ENCODE data around the gene SLC9A9.

SLC9A9 gene

DNA sequence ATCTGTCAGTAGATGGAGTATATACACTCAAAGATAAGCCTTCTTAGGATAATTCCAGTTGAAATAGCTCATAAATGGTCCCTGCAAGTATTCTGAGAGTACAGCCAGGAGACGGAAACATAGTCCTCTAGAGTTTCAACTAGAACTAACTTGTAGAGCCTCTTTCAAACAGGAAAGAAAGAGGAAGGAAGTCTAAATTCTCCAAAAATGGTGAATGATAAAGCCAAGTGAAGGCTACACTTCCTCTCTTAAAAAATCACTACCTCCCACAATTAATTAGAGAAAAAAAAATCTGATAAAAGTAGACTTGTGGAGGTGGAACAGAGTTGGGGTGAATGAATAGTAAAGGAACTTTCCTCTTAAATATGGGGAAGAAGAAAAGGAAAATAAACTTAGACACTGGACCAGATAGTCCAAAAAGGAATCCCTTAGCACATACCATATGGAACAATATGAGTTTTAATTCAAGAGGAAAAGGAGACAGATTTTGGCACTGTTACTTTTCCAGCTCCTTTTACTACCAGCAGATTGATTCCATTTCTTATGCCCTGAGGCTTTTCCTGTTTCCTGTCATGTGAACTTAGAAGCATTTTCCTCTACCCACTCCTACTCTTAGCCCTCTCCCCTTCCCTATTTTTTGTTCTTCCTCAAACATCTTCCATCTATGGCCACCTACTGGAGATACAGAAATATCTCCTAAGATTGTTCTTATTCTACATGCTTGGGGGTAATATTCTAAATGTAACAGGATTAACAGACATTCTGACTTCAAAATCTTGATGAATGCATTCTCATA, 521.1 kb downstream of the SLC9A9 start:
- DNase-seq (ENCODE audit: low read depth in 1 of 2, low spot score in 1 of 2): no peak
- H3K4me3 ChIP-seq (replicated peaks; ENCODE audit: insufficient read depth, low read length): no peak overlapping the region
- no peak overlapping the region for H3K27ac ChIP-seq (replicated peaks)
- peaks cover 16% of the 10 kb centered on the region for H3K27me3 ChIP-seq (ENCODE audit: insufficient read depth, poor library complexity, severe bottlenecking)
- TF ChIP-seq, protein P1, sequence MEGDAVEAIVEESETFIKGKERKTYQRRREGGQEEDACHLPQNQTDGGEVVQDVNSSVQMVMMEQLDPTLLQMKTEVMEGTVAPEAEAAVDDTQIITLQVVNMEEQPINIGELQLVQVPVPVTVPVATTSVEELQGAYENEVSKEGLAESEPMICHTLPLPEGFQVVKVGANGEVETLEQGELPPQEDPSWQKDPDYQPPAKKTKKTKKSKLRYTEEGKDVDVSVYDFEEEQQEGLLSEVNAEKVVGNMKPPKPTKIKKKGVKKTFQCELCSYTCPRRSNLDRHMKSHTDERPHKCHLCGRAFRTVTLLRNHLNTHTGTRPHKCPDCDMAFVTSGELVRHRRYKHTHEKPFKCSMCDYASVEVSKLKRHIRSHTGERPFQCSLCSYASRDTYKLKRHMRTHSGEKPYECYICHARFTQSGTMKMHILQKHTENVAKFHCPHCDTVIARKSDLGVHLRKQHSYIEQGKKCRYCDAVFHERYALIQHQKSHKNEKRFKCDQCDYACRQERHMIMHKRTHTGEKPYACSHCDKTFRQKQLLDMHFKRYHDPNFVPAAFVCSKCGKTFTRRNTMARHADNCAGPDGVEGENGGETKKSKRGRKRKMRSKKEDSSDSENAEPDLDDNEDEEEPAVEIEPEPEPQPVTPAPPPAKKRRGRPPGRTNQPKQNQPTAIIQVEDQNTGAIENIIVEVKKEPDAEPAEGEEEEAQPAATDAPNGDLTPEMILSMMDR (IDR thresholded peaks at IDR 0.05; ENCODE audit: insufficient read depth, low read length): no peak
- peak; percentile 66 for TF ChIP-seq SPI1 (IDR thresholded peaks at IDR 0.05; ENCODE audit: borderline replicate concordance, low read depth)

GRCh38 chr3:143321058-143321769, 527.1 kb downstream of the SLC9A9 start:
- no peak for DNase-seq (ENCODE audit: low read depth in 1 of 2, low spot score in 1 of 2)
- TF ChIP-seq, protein P1 (IDR thresholded peaks at IDR 0.05; ENCODE audit: insufficient read depth, low read length): no peak
- TF ChIP-seq GABPA (IDR thresholded peaks at IDR 0.05; ENCODE audit: low read depth): no peak
- no peak for TF ChIP-seq SPI1 (IDR thresholded peaks at IDR 0.05; ENCODE audit: borderline replicate concordance, low read depth)
- TF ChIP-seq REST (IDR thresholded peaks at IDR 0.05; ENCODE audit: insufficient replicate concordance, low read depth): no peak
- no peak for TF ChIP-seq POLR2AphosphoS5 (IDR thresholded peaks at IDR 0.05; ENCODE audit: low read depth)
- no peaks in the 10 kb centered on the region for H3K27me3 ChIP-seq (ENCODE audit: insufficient read depth, poor library complexity, severe bottlenecking)
- no peak overlapping the region for H3K4me3 ChIP-seq (replicated peaks; ENCODE audit: insufficient read depth, low read length)
- H3K27ac ChIP-seq (replicated peaks): no peak overlapping the region

- no peaks in the 10 kb centered on the region for H3K27me3 ChIP-seq (ENCODE audit: insufficient read depth, poor library complexity, severe bottlenecking)
- TF ChIP-seq, protein P1 (IDR thresholded peaks at IDR 0.05; ENCODE audit: insufficient read depth, low read length): no peak
- TF ChIP-seq REST (IDR thresholded peaks at IDR 0.05; ENCODE audit: insufficient replicate concordance, low read depth): no peak
- TF ChIP-seq GABPA (IDR thresholded peaks at IDR 0.05; ENCODE audit: low read depth): no peak
- TF ChIP-seq POLR2AphosphoS5 (IDR thresholded peaks at IDR 0.05; ENCODE audit: low read depth): no peak
- peak; percentile 61; the same call in 1 of the 2 replicates for TF ChIP-seq SPI1 (IDR thresholded peaks at IDR 0.05; ENCODE audit: borderline replicate concordance, low read depth)
- no peak overlapping the region for H3K27ac ChIP-seq (replicated peaks)
- peak in 1 of 2 experiments; percentile 7 for DNase-seq (ENCODE audit: low read depth in 1 of 2, low spot score in 1 of 2)
- H3K4me3 ChIP-seq (replicated peaks; ENCODE audit: insufficient read depth, low read length): no peak overlapping the region
These were observed 532.5 kb downstream of the SLC9A9 start for GRCh38 chr3:143315766-143316165.

All from HL-60 (cell line).